ENCODE data around the gene MCL1.
"Not testable (repeated sequence)": the region's sequence is repeated elsewhere in the genome, so short reads cannot be mapped to it uniquely, and the experiment has no call there.

MCL1 gene

GRCh38 chr1:150567717-150568593, 11.5 kb downstream of the MCL1 start:
- DNase-seq (ENCODE audit: low read depth): peak; percentile 95
- H3K4me3 ChIP-seq (ENCODE audit: control insufficient read depth, low read depth, low read length): no peak overlapping the region
- TF ChIP-seq CTCF (IDR thresholded peaks at IDR 0.05; ENCODE audit: control insufficient read depth, insufficient read depth, low read depth, low read length, missing control alignments): no peak

- DNase-seq (ENCODE audit: low read depth): no peak
- TF ChIP-seq CTCF (IDR thresholded peaks at IDR 0.05; ENCODE audit: control insufficient read depth, insufficient read depth, low read depth, low read length, missing control alignments): no peak
- H3K4me3 ChIP-seq (ENCODE audit: control insufficient read depth, low read depth, low read length): no peak overlapping the region
Observed at GRCh38 chr1:150567341-150567716, 12.1 kb downstream of the MCL1 start.

GRCh38 chr1:150566589-150567340, 12.6 kb downstream of the MCL1 start:
- no peak overlapping the region for H3K4me3 ChIP-seq (ENCODE audit: control insufficient read depth, low read depth, low read length)
- TF ChIP-seq CTCF (IDR thresholded peaks at IDR 0.05; ENCODE audit: control insufficient read depth, insufficient read depth, low read depth, low read length, missing control alignments): no peak
- no peak for DNase-seq (ENCODE audit: low read depth)

- not testable (repeated sequence) for DNase-seq (ENCODE audit: low read depth); H3K4me3 ChIP-seq (ENCODE audit: control insufficient read depth, low read depth, low read length)
Observed at GRCh38 chr1:150565240-150565991, 14.0 kb downstream of the MCL1 start.

- no peak for DNase-seq (ENCODE audit: low read depth)
- H3K4me3 ChIP-seq (ENCODE audit: control insufficient read depth, low read depth, low read length): no peak overlapping the region
- TF ChIP-seq CTCF (IDR thresholded peaks at IDR 0.05; ENCODE audit: control insufficient read depth, insufficient read depth, low read depth, low read length, missing control alignments): no peak
Observed at GRCh38 chr1:150564051-150564991, 15.1 kb downstream of the MCL1 start.

- TF ChIP-seq CTCF (IDR thresholded peaks at IDR 0.05; ENCODE audit: control insufficient read depth, insufficient read depth, low read depth, low read length, missing control alignments): no peak
- H3K4me3 ChIP-seq (ENCODE audit: control insufficient read depth, low read depth, low read length): no peak overlapping the region
- no peak for DNase-seq (ENCODE audit: low read depth)
Observed at GRCh38 chr1:150563340-150564038, 15.9 kb downstream of the MCL1 start.

Data from AG09309 (cell line).